Mesenchymal stem cell (in vitro differentiated cells and primary cell): Measurements from ENCODE around the gene UGT2B10.
"Not testable (repeated sequence)": the region's sequence is repeated elsewhere in the genome, so short reads cannot be mapped to it uniquely, and the experiment has no call there.

Source experiments
- DNase-seq: peaks from one replicate; pipeline ENCODE4 v3.0.0-alpha.2; 2013
- H2AFZ ChIP-seq: one replicate; pipeline ENCODE4 v1.6.1; 2013; ENCODE audit warnings: low read depth, mild to moderate bottlenecking, control low read depth, inconsistent platforms, low read length, moderate library complexity
- H2AK5ac ChIP-seq: 2 replicates; pipeline ENCODE4 v1.6.1; 2013; ENCODE audit warnings: low read length, moderate library complexity, mild to moderate bottlenecking, inconsistent platforms; ENCODE audit not compliant: severe bottlenecking
- H2BK120ac ChIP-seq: one replicate; pipeline ENCODE4 v1.6.1; 2013; ENCODE audit warnings: low read depth, mild to moderate bottlenecking, inconsistent platforms, low read length, moderate library complexity
- H2BK12ac ChIP-seq, 2 experiments: one replicate each; pipeline ENCODE4 v1.6.1; 2013; ENCODE audit warnings: inconsistent platforms in 2 of 2, low read length in 2 of 2, mild to moderate bottlenecking in 2 of 2, moderate library complexity in 2 of 2, control low read depth in 1 of 2
- H2BK15ac ChIP-seq: one replicate; pipeline ENCODE4 v1.6.1; 2013; ENCODE audit warnings: mild to moderate bottlenecking, low read depth, inconsistent platforms; ENCODE audit not compliant: poor library complexity, severe bottlenecking
- H2BK5ac ChIP-seq: 2 replicates; pipeline ENCODE4 v1.6.1; 2013; ENCODE audit warnings: low read depth, mild to moderate bottlenecking, low read length, control low read depth, inconsistent platforms; ENCODE audit not compliant: poor library complexity, severe bottlenecking
- H3K14ac ChIP-seq, 2 experiments: one replicate each; pipeline ENCODE4 v1.6.1; 2013; ENCODE audit warnings: inconsistent platforms in 2 of 2, low read length in 2 of 2, control low read depth in 1 of 2, mild to moderate bottlenecking in 1 of 2, moderate library complexity in 1 of 2
- H3K18ac ChIP-seq, 2 experiments: one replicate each; pipeline ENCODE4 v1.6.1; 2013; ENCODE audit warnings: inconsistent platforms in 2 of 2, low read length in 2 of 2, control low read depth in 1 of 2, low read depth in 1 of 2, mild to moderate bottlenecking in 1 of 2
- H3K23ac ChIP-seq, 2 experiments: one replicate each; pipeline ENCODE4 v1.6.1; 2013; ENCODE audit warnings: inconsistent platforms in 2 of 2, low read length in 2 of 2, mild to moderate bottlenecking in 2 of 2, moderate library complexity in 2 of 2, control low read depth in 1 of 2
- H3K27ac ChIP-seq: 2 replicates; pipeline ENCODE4 v1.5.1; 2013; ENCODE audit warnings: mild to moderate bottlenecking, moderate library complexity, low read length, control low read depth, inconsistent platforms; ENCODE audit not compliant: poor library complexity, severe bottlenecking
- H3K27me3 ChIP-seq, 2 experiments: 2 replicates each; pipeline versions ENCODE4 v1.6.1 to v1.7.0; 2013; ENCODE audit warnings: low read length in 2 of 2, mild to moderate bottlenecking in 2 of 2, moderate library complexity in 2 of 2, control low read depth in 1 of 2, inconsistent platforms in 1 of 2; ENCODE audit not compliant: control insufficient read depth in 1 of 2, insufficient read depth in 1 of 2
- H3K36me3 ChIP-seq, 2 experiments: 2 replicates each; pipeline versions ENCODE4 v1.6.1 to v1.7.0; 2013; ENCODE audit warnings: low read length in 2 of 2, control low read depth in 1 of 2, inconsistent platforms in 1 of 2, low read depth in 1 of 2, mild to moderate bottlenecking in 1 of 2; ENCODE audit not compliant: insufficient read depth in 2 of 2, control insufficient read depth in 1 of 2
- H3K4ac ChIP-seq, 2 experiments: one replicate each; pipeline ENCODE4 v1.6.1; 2013; ENCODE audit warnings: inconsistent platforms in 2 of 2, low read length in 2 of 2, mild to moderate bottlenecking in 2 of 2, moderate library complexity in 2 of 2, control low read depth in 1 of 2, low read depth in 1 of 2
- H3K4me1 ChIP-seq: 2 replicates; pipeline ENCODE4 v1.6.1; 2013; ENCODE audit warnings: low read depth, low read length, control low read depth; ENCODE audit not compliant: control insufficient read depth, insufficient read depth
- H3K4me2 ChIP-seq: 2 replicates; pipeline ENCODE4 v1.6.1; 2013; ENCODE audit warnings: low read length, mild to moderate bottlenecking, inconsistent platforms; ENCODE audit not compliant: poor library complexity, severe bottlenecking
- H3K4me3 ChIP-seq, 2 experiments: 2 replicates each; pipeline versions ENCODE4 v1.5.1 to v1.7.0; 2013; ENCODE audit warnings: low read length in 2 of 2, mild to moderate bottlenecking in 2 of 2, control low read depth in 1 of 2, low read depth in 1 of 2; ENCODE audit not compliant: insufficient read depth in 1 of 2
- H3K79me1 ChIP-seq: replicated peaks from 2 replicates; pipeline ENCODE4 v1.6.1; 2013; ENCODE audit warnings: mild to moderate bottlenecking, control low read depth, low read length, inconsistent platforms; ENCODE audit not compliant: poor library complexity, severe bottlenecking
- H3K9ac ChIP-seq: 2 replicates; pipeline ENCODE4 v1.7.0; 2013; ENCODE audit warnings: mild to moderate bottlenecking, low read length, moderate library complexity
- H3K9me3 ChIP-seq: 2 replicates; pipeline ENCODE4 v1.7.0; 2013; ENCODE audit warnings: mild to moderate bottlenecking, low read length; ENCODE audit not compliant: control insufficient read depth
- H4K8ac ChIP-seq: one replicate; pipeline ENCODE4 v1.6.1; 2013; ENCODE audit warnings: inconsistent platforms, mild to moderate bottlenecking, low read length, moderate library complexity
- H4K91ac ChIP-seq: one replicate; pipeline ENCODE4 v1.6.1; 2013; ENCODE audit warnings: mild to moderate bottlenecking, low read length, inconsistent platforms
- WGBS: methylation state at CpG from one replicate; pipeline ENCODE4 v1.1.7; 2013; ENCODE audit warnings: mixed read lengths; 5-methylcytosine and 5-hydroxymethylcytosine counted together

Gene UGT2B10

GRCh38 chr4:68810919-68811318 lies 4.9 kb upstream of the UGT2B10 start:
- Histone ChIP-seq H3K79me1 (no peaks in the 10 kb centered on the region), H3K9me3 (peaks cover 6% of the 10 kb centered on the region), H2AFZ (no peak overlapping the region), H3K27ac (no peak overlapping the region), H3K9ac (no peak overlapping the region), H2BK15ac (no peak overlapping the region), H4K8ac (no peak overlapping the region), H2AK5ac (no peak overlapping the region), H2BK5ac (no peak overlapping the region), H3K14ac (no peak overlapping the region), H3K4ac (no peak overlapping the region), H3K4me1 (no peaks in the 10 kb centered on the region), H2BK12ac (no peak overlapping the region), H3K36me3 (peaks cover 0 to 4% of the 10 kb centered on the region in 2 experiments), H3K27me3 (no peaks in the 10 kb centered on the region), H3K4me3 (no peak overlapping the region), H3K18ac (no peak overlapping the region), H4K91ac (no peak overlapping the region), H2BK120ac (no peak overlapping the region), H3K4me2 (no peak overlapping the region), H3K23ac (no peak overlapping the region)
- no peak for DNase-seq
- 87% methylated on average over 1 of the region's 2 CpGs for WGBS

GRCh38 chr4:68816410-68817265 lies 844 bp downstream of the UGT2B10 start:
- H3K4me1 ChIP-seq, H2BK5ac ChIP-seq, H3K4ac ChIP-seq, H3K79me1 ChIP-seq, H3K14ac ChIP-seq, H3K23ac ChIP-seq, H2AK5ac ChIP-seq, H3K4me2 ChIP-seq, H2BK15ac ChIP-seq, DNase-seq, H3K4me3 ChIP-seq, H3K27me3 ChIP-seq, H2BK120ac ChIP-seq, H4K91ac ChIP-seq, H3K36me3 ChIP-seq, H2BK12ac ChIP-seq, H2AFZ ChIP-seq, H3K27ac ChIP-seq, H3K9ac ChIP-seq, H4K8ac ChIP-seq, H3K18ac ChIP-seq, H3K9me3 ChIP-seq: not testable (repeated sequence)
- 90% methylated on average over 2 of the region's 5 CpGs for WGBS

- H2BK12ac ChIP-seq, result no peak overlapping the region
- no peaks in the 10 kb centered on the region for H3K4me1 ChIP-seq
- WGBS, result no CpG with 5 or more reads among the region's 2 CpGs
- no peaks in the 10 kb centered on the region for H3K79me1 ChIP-seq
- no peak overlapping the region for H3K14ac ChIP-seq
- H2AK5ac ChIP-seq, result no peak overlapping the region
- no peak overlapping the region for H3K18ac ChIP-seq
- H3K27me3 ChIP-seq, result no peaks in the 10 kb centered on the region
- H2BK15ac ChIP-seq, result no peak overlapping the region
- no peak overlapping the region for H2AFZ ChIP-seq
- no peak overlapping the region for H3K23ac ChIP-seq
- H2BK5ac ChIP-seq, result no peak overlapping the region
- H4K91ac ChIP-seq, result no peak overlapping the region
- H3K9me3 ChIP-seq, result no peaks in the 10 kb centered on the region
- no peak for DNase-seq
- no peak overlapping the region for H2BK120ac ChIP-seq
- H4K8ac ChIP-seq, result no peak overlapping the region
- H3K36me3 ChIP-seq, result no peaks in the 10 kb centered on the region
- no peak overlapping the region for H3K4me2 ChIP-seq
- H3K27ac ChIP-seq, result no peak overlapping the region
- H3K4ac ChIP-seq, result no peak overlapping the region
- H3K4me3 ChIP-seq, result no peak overlapping the region
- H3K9ac ChIP-seq, result no peak overlapping the region
Observed at GRCh38 chr4:68817386-68817785, 1.6 kb downstream of the UGT2B10 start.

- H3K4me2 ChIP-seq, H2AFZ ChIP-seq, H3K9ac ChIP-seq, H2BK12ac ChIP-seq, H4K8ac ChIP-seq, H2BK5ac ChIP-seq, DNase-seq, H3K36me3 ChIP-seq, H3K4me3 ChIP-seq, H3K14ac ChIP-seq, H3K9me3 ChIP-seq, H2BK120ac ChIP-seq, H2BK15ac ChIP-seq, H3K27ac ChIP-seq, H3K79me1 ChIP-seq, H3K4ac ChIP-seq, H3K18ac ChIP-seq, H2AK5ac ChIP-seq, H4K91ac ChIP-seq, H3K23ac ChIP-seq, H3K27me3 ChIP-seq, H3K4me1 ChIP-seq: not testable (repeated sequence)
- 100% methylated on average over 1 of the region's 3 CpGs for WGBS
Observed at GRCh38 chr4:68818030-68818462, 2.3 kb downstream of the UGT2B10 start.
